ENCODE data around the gene NPY4R.
"Not testable (repeated sequence)": the region's sequence is repeated elsewhere in the genome, so short reads cannot be mapped to it uniquely, and the experiment has no call there.

NPY4R gene

GRCh38 chr10:46465765-46466164, at the start of gene NPY4R:
Gene NPY4R, minus strand, starts transcription at chr10:46465958. Its CDS starts 3,323 bp downstream, at chr10:46462635.
- not testable (repeated sequence) for H3K4me3 ChIP-seq (ENCODE audit: low read length)

GRCh38 chr10:46515366-46515765, 49.6 kb upstream of the NPY4R start:
- no peak for DNase-seq (ENCODE audit: low read depth)
- no peak for TF ChIP-seq CTCF (IDR thresholded peaks at IDR 0.05; ENCODE audit: insufficient read depth, low read depth, low read length, missing control alignments)
- no peak overlapping the region for H3K4me3 ChIP-seq (ENCODE audit: low read length)

More at GRCh38 chr10:46465765-46466164, at the start of gene NPY4R:
- DNase-seq (ENCODE audit: low read depth), result not testable (repeated sequence)

- H3K4me3 ChIP-seq (ENCODE audit: low read length), result no peak overlapping the region
- TF ChIP-seq CTCF (IDR thresholded peaks at IDR 0.05; ENCODE audit: insufficient read depth, low read depth, low read length, missing control alignments), result no peak
- DNase-seq (ENCODE audit: low read depth), result no peak
Measured at GRCh38 chr10:46514899-46515298, 49.1 kb upstream of the NPY4R start.

- H3K4me3 ChIP-seq (ENCODE audit: low read length), result no peak overlapping the region
- DNase-seq (ENCODE audit: low read depth), result no peak
- no peak for TF ChIP-seq CTCF (IDR thresholded peaks at IDR 0.05; ENCODE audit: insufficient read depth, low read depth, low read length, missing control alignments)
Measured at GRCh38 chr10:46514431-46514861, 48.7 kb upstream of the NPY4R start.

- DNase-seq (ENCODE audit: low read depth), result not testable (repeated sequence)
Measured at GRCh38 chr10:46513333-46513732, 47.6 kb upstream of the NPY4R start.

GRCh38 chr10:46512725-46513124, 47.0 kb upstream of the NPY4R start:
- DNase-seq (ENCODE audit: low read depth); H3K4me3 ChIP-seq (ENCODE audit: low read length): not testable (repeated sequence)

More at GRCh38 chr10:46513333-46513732, 47.6 kb upstream of the NPY4R start:
- not testable (repeated sequence) for H3K4me3 ChIP-seq (ENCODE audit: low read length)

GRCh38 chr10:46512002-46512401, 46.2 kb upstream of the NPY4R start:
- not testable (repeated sequence) for DNase-seq (ENCODE audit: low read depth)

GRCh38 chr10:46499990-46500389, 34.2 kb upstream of the NPY4R start:
- not testable (repeated sequence) for H3K4me3 ChIP-seq (ENCODE audit: low read length); DNase-seq (ENCODE audit: low read depth)

More at GRCh38 chr10:46512002-46512401, 46.2 kb upstream of the NPY4R start:
- H3K4me3 ChIP-seq (ENCODE audit: low read length), result not testable (repeated sequence)

- DNase-seq (ENCODE audit: low read depth); H3K4me3 ChIP-seq (ENCODE audit: low read length): not testable (repeated sequence)
Measured at GRCh38 chr10:46498985-46499703, 33.4 kb upstream of the NPY4R start.

GRCh38 chr10:46497878-46498277, 32.1 kb upstream of the NPY4R start:
- not testable (repeated sequence) for H3K4me3 ChIP-seq (ENCODE audit: low read length); DNase-seq (ENCODE audit: low read depth)

- DNase-seq (ENCODE audit: low read depth); H3K4me3 ChIP-seq (ENCODE audit: low read length): not testable (repeated sequence)
Measured at GRCh38 chr10:46497401-46497800, 31.6 kb upstream of the NPY4R start.

GRCh38 chr10:46491364-46492114, 25.8 kb upstream of the NPY4R start:
- not testable (repeated sequence) for H3K4me3 ChIP-seq (ENCODE audit: low read length)

GRCh38 chr10:46490285-46490684, 24.5 kb upstream of the NPY4R start:
- not testable (repeated sequence) for H3K4me3 ChIP-seq (ENCODE audit: low read length); DNase-seq (ENCODE audit: low read depth)

More at GRCh38 chr10:46491364-46492114, 25.8 kb upstream of the NPY4R start:
- DNase-seq (ENCODE audit: low read depth), result not testable (repeated sequence)

- DNase-seq (ENCODE audit: low read depth), result not testable (repeated sequence)
Measured at GRCh38 chr10:46486459-46486858, 20.7 kb upstream of the NPY4R start.

GRCh38 chr10:46474746-46475320, 9.1 kb upstream of the NPY4R start:
- not testable (repeated sequence) for DNase-seq (ENCODE audit: low read depth); H3K4me3 ChIP-seq (ENCODE audit: low read length)

More at GRCh38 chr10:46486459-46486858, 20.7 kb upstream of the NPY4R start:
- not testable (repeated sequence) for H3K4me3 ChIP-seq (ENCODE audit: low read length)
